IMR-90 (cell line): ENCODE measurements around the gene COA5. TPM values are rescaled to one million over a fixed set of nuclear protein-coding genes. Genes with fewer than 3 reads are reported as not detected.

Experiments
- ATAC-seq: fragments of 200-7000 bp; cut with Tn5 transposase; 2 replicates; pipeline ENCODE4 v1.9.1; 2020; ENCODE audit warnings: low read depth, mild to moderate bottlenecking, moderate library complexity
- BruUV-seq: library from RNA; stranded (reverse); fragments of 400-500 nt; replicated peaks from 2 replicates; lab custom pipeline; 2021; lab: Mats Ljungman, UMichigan
- CTCF ChIA-PET: fragments of 300-600 bp; formaldehyde crosslinking; extraction: SDS; loops from one replicate; lab custom pipeline; 2021; ENCODE audit warnings: antibody characterized with exemption; lab: Yijun Ruan, JAX
- POLR2A ChIA-PET: fragments of 300-600 bp; sonication (Branson Sonifier 250); formaldehyde crosslinking; loops from one replicate; lab custom pipeline; 2022; ENCODE audit warnings: antibody characterized with exemption; ENCODE audit not compliant: unreplicated experiment; lab: Charles Lee
- DNase-seq: peaks from one replicate; pipeline ENCODE4 v3.0.0; 2013
- H2AFZ ChIP-seq: replicated peaks from 2 replicates; pipeline ENCODE3; 2013; ENCODE audit warnings: low read length, mild to moderate bottlenecking; ENCODE audit not compliant: poor library complexity
- H2AK5ac ChIP-seq: 2 replicates; pipeline ENCODE4 v1.6.1; 2013; ENCODE audit warnings: low read depth, low read length, inconsistent platforms
- H2AK9ac ChIP-seq: replicated peaks from 2 replicates; pipeline ENCODE3; 2013; ENCODE audit warnings: mild to moderate bottlenecking, low read depth, low read length, moderate library complexity; ENCODE audit not compliant: poor library complexity
- H2BK120ac ChIP-seq: 2 replicates; pipeline ENCODE4 v1.6.1; 2013; ENCODE audit warnings: low read depth, low read length, inconsistent platforms
- H2BK15ac ChIP-seq: 3 replicates; pipeline ENCODE4 v1.6.1; 2013; ENCODE audit warnings: low read depth, low read length, inconsistent platforms
- H2BK20ac ChIP-seq: 2 replicates; pipeline ENCODE4 v1.6.1; 2013; ENCODE audit warnings: low read depth, mild to moderate bottlenecking, inconsistent platforms, low read length, moderate library complexity
- H2BK5ac ChIP-seq: 2 replicates; pipeline ENCODE4 v1.6.1; 2013; ENCODE audit warnings: mild to moderate bottlenecking, low read depth, low read length, inconsistent platforms; ENCODE audit not compliant: poor library complexity, severe bottlenecking
- H3K14ac ChIP-seq: replicated peaks from 2 replicates; pipeline ENCODE4 v1.6.1; 2013; ENCODE audit warnings: low read depth, low read length, inconsistent platforms
- H3K18ac ChIP-seq: 2 replicates; pipeline ENCODE4 v1.6.1; 2013; ENCODE audit warnings: low read depth, low read length, control low read depth
- H3K23ac ChIP-seq: 2 replicates; pipeline ENCODE4 v1.6.1; 2013; ENCODE audit warnings: low read depth, low read length, inconsistent platforms
- H3K27ac ChIP-seq: 2 replicates; pipeline ENCODE4 v1.5.1; 2013; ENCODE audit warnings: mild to moderate bottlenecking, control low read depth, low read length; ENCODE audit not compliant: insufficient read depth
- H3K27me3 ChIP-seq: 2 replicates; pipeline ENCODE4 v1.6.1; 2013; ENCODE audit warnings: low read length; ENCODE audit not compliant: control insufficient read depth, insufficient read depth
- H3K36me3 ChIP-seq: 2 replicates; pipeline ENCODE4 v1.6.1; 2013; ENCODE audit warnings: low read length, mixed read lengths; ENCODE audit not compliant: control insufficient read depth, insufficient read depth
- H3K4ac ChIP-seq: 2 replicates; pipeline ENCODE4 v1.6.1; 2013; ENCODE audit warnings: low read depth, low read length, inconsistent platforms
- H3K4me1 ChIP-seq: 2 replicates; pipeline ENCODE4 v1.6.1; 2013; ENCODE audit warnings: low read length, mixed read lengths; ENCODE audit not compliant: control insufficient read depth, insufficient read depth
- H3K4me2 ChIP-seq: 2 replicates; pipeline ENCODE4 v1.6.1; 2013; ENCODE audit warnings: low read depth, mild to moderate bottlenecking, control low read depth, low read length, moderate library complexity
- H3K4me3 ChIP-seq: 2 replicates; pipeline ENCODE4 v1.5.1; 2013; ENCODE audit warnings: low read depth, mild to moderate bottlenecking, control low read depth, low read length, moderate library complexity; ENCODE audit not compliant: insufficient read depth
- H3K56ac ChIP-seq: 2 replicates; pipeline ENCODE4 v1.6.1; 2013; ENCODE audit warnings: low read length, inconsistent platforms; ENCODE audit not compliant: insufficient read depth; ENCODE audit errors: extremely low read depth
- H3K79me1 ChIP-seq, 2 experiments: 2 replicates each; pipeline ENCODE4 v1.6.1; 2013; ENCODE audit warnings: low read length in 2 of 2, inconsistent platforms in 1 of 2, low read depth in 1 of 2
- H3K9ac ChIP-seq: 2 replicates; pipeline ENCODE4 v1.6.1; 2013; ENCODE audit warnings: low read depth, low read length, control low read depth
- H3K9me1 ChIP-seq: 2 replicates; pipeline ENCODE4 v1.6.1; 2013; ENCODE audit warnings: low read length, inconsistent platforms; ENCODE audit not compliant: insufficient read depth
- H3K9me3 ChIP-seq: 2 replicates; pipeline ENCODE4 v1.6.1; 2013; ENCODE audit warnings: low read length; ENCODE audit not compliant: control insufficient read depth, insufficient read depth
- H4K20me1 ChIP-seq: 2 replicates; pipeline ENCODE4 v1.6.1; 2013; ENCODE audit warnings: low read length, inconsistent platforms; ENCODE audit not compliant: insufficient read depth
- H4K5ac ChIP-seq: 2 replicates; pipeline ENCODE4 v1.6.1; 2013; ENCODE audit warnings: mild to moderate bottlenecking, low read depth, low read length, control low read depth
- H4K8ac ChIP-seq, 2 experiments: 2 replicates each; pipeline ENCODE4 v1.6.1; 2013; ENCODE audit warnings: low read depth in 2 of 2, low read length in 2 of 2, control low read depth in 1 of 2, inconsistent platforms in 1 of 2
- H4K91ac ChIP-seq: 2 replicates; pipeline ENCODE4 v1.6.1; 2013; ENCODE audit warnings: low read depth, low read length, inconsistent platforms; ENCODE audit not compliant: insufficient read depth
- BHLHE40 ChIP-seq: fragments of 150-350 bp; IDR thresholded peaks from 2 replicates; pipeline ENCODE4 v1.6.1; 2016; ENCODE audit warnings: mild to moderate bottlenecking, low read depth, low read length
- CEBPB ChIP-seq: IDR thresholded peaks from 2 replicates; pipeline ENCODE4 v1.6.1; 2012; ENCODE audit warnings: low read depth, low read length, improper control_type of control experiment
- CHD1 ChIP-seq: IDR thresholded peaks from 2 replicates; pipeline ENCODE4 v1.6.1; 2012; ENCODE audit warnings: low read depth, low read length, improper control_type of control experiment
- ELK1 ChIP-seq: fragments of 150-350 bp; IDR thresholded peaks from 2 replicates; pipeline ENCODE4 v1.6.1; 2016; ENCODE audit warnings: low read depth, mild to moderate bottlenecking, low read length, moderate library complexity, borderline replicate concordance
- FOS ChIP-seq: fragments of 150-350 bp; IDR thresholded peaks from 2 replicates; pipeline ENCODE4 v1.6.1; 2016; ENCODE audit warnings: low read depth, low read length
- MAFK ChIP-seq: IDR thresholded peaks from 2 replicates; pipeline ENCODE4 v1.6.1; 2012; ENCODE audit warnings: low read depth, low read length, improper control_type of control experiment
- MAZ ChIP-seq: IDR thresholded peaks from 2 replicates; pipeline ENCODE4 v1.6.1; 2012; ENCODE audit warnings: low read depth, mild to moderate bottlenecking, low read length, improper control_type of control experiment, moderate library complexity, borderline replicate concordance
- NFE2L2 ChIP-seq: fragments of 150-350 bp; IDR thresholded peaks from 2 replicates; pipeline ENCODE4 v1.6.1; 2016; ENCODE audit warnings: low read depth, mild to moderate bottlenecking, low read length
- POLR2A ChIP-seq: IDR thresholded peaks from 2 replicates; pipeline ENCODE4 v1.6.1; 2012; ENCODE audit warnings: mild to moderate bottlenecking, low read depth, low read length
- RAD21 ChIP-seq: IDR thresholded peaks from 2 replicates; pipeline ENCODE4 v1.6.1; 2012; ENCODE audit warnings: low read length, improper control_type of control experiment
- SMC3 ChIP-seq: fragments of 150-350 bp; IDR thresholded peaks from 2 replicates; pipeline ENCODE4 v1.6.1; 2016; ENCODE audit warnings: low read depth, mild to moderate bottlenecking, antibody characterized with exemption, low read length, moderate library complexity
- WGBS, 2 experiments: methylation state at CpG; one replicate each; pipeline versions ENCODE4 v1.1.5 to v1.1.7; 2013; ENCODE audit warnings: missing lambda C conversion rate in 2 of 2; ENCODE audit not compliant: insufficient read length in 1 of 2; ENCODE audit errors: extremely low coverage in 2 of 2; 5-methylcytosine and 5-hydroxymethylcytosine counted together
- dilution Hi-C: fragments of 300-500 bp; cut with HindIII; formaldehyde crosslinking; loops from one replicate; pipeline ENCODE4 v1.14.3; 2018; ENCODE audit warnings: low sequenced_read_pairs; ENCODE audit not compliant: unreplicated experiment
- in situ Hi-C: fragments of 300-500 bp; cut with MboI; formaldehyde crosslinking; loops from 3 replicates; pipeline ENCODE4 v1.14.3; 2019; ENCODE audit warnings: low sequenced_read_pairs, inconsistent platforms, mixed read lengths
- intact Hi-C: fragments of 100-400 bp; cut with micrococcal nuclease; formaldehyde crosslinking; loops from 2 replicates; pipeline ENCODE4 v1.10.0; 2022
- polyA plus RNA-seq, 3 experiments: library from polyadenylated mRNA; depleted of rRNA; stranded (reverse); fragments of >200 nt; gene quantifications; 2 replicates each; pipeline ENCODE4 v1.2.3, GENCODE V29; 2012; ENCODE audit warnings: low replicate concordance in 1 of 3
- total RNA-seq: library from RNA; depleted of rRNA; stranded (reverse); fragments of >200 nt; gene quantifications from 2 replicates; pipeline ENCODE4 v1.2.3, GENCODE V29; 2012
- TF ChIP-seq, protein P1 (sequence below): conservative IDR thresholded peaks from 2 replicates; pipeline ENCODE4 v1.5.1; 2012; ENCODE audit warnings: mild to moderate bottlenecking, low read depth, low read length, improper control_type of control experiment

The COA5 gene
- total and polyA plus RNA-seq, 2 of the 4 experiments (the other 2 are of a cell fraction) = 8.4 to 14.2 TPM

DNA sequence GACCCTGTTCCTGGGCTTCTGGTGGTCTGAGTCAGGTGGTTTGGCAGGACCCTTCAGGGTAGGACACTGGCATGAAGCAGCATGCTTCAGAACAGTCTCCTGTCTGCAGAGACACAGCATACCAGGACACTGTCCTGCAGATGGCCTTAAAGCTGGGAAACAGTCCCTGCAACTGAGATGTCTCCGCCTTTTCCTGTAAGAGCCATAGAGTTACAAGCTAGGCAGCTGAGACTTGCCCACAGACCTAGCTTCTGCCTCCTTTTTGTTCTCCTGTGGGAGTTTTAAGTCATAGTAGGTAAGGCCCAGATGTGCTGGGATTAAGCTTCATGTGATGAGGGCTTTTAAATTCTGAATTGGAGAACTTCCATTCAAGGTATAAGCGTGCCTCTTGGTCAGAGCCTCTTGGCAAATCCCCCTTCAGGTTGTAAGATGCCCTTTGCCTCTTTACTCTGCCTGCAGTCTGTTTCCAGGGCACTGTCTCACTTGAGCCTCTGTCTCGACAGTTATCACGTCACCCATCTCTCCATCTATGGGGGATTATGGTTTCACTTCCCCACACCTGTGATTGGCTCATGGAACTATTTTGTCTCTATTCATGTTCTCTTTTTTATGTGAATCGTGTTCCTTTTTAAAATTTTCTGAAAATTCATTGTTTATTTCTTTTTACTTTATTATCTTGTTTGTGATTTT lies 51.8 kb downstream of the COA5 start:
- no peak overlapping the region for H4K8ac ChIP-seq
- no peak overlapping the region for H3K56ac ChIP-seq
- H3K9me3 ChIP-seq = no peaks in the 10 kb centered on the region
- H2AK9ac ChIP-seq = no peak overlapping the region
- in situ Hi-C loops (no loop called here), intact Hi-C loops (no loop called here), dilution Hi-C loops (no loop called here)
- WGBS, 2 experiments = no CpG with 5 or more reads among the region's 5 CpGs
- no peaks in the 10 kb centered on the region for H3K27me3 ChIP-seq
- no peak overlapping the region for H2AK5ac ChIP-seq
- H4K5ac ChIP-seq = no peak overlapping the region
- ChIA-PET POLR2A (no interaction called here), CTCF (no interaction called here)
- no peak overlapping the region for H3K27ac ChIP-seq
- no peak overlapping the region for H2BK120ac ChIP-seq
- peaks cover 30% of the 10 kb centered on the region for H3K36me3 ChIP-seq
- no peak overlapping the region for H2BK15ac ChIP-seq
- H3K79me1 ChIP-seq = 0 out of 4 replicates have a peak, but pooled peaks cover 0 to 4% of the 10 kb centered on the region in 2 experiments
- no peak overlapping the region for H3K4me2 ChIP-seq
- H3K9me1 ChIP-seq = peaks cover 16% of the 10 kb centered on the region
- no peak overlapping the region for H2BK20ac ChIP-seq
- no peak for TF ChIP-seq NFE2L2
- TF ChIP-seq POLR2A = no peak
- no peak for TF ChIP-seq ELK1
- TF ChIP-seq CEBPB = no peak
- TF ChIP-seq RAD21 = no peak
- no peak for TF ChIP-seq FOS
- no peak for TF ChIP-seq CHD1
- no peak for TF ChIP-seq MAFK
- no peak for TF ChIP-seq BHLHE40
- TF ChIP-seq SMC3 = no peak
- TF ChIP-seq MAZ = no peak
- TF ChIP-seq, protein P1, sequence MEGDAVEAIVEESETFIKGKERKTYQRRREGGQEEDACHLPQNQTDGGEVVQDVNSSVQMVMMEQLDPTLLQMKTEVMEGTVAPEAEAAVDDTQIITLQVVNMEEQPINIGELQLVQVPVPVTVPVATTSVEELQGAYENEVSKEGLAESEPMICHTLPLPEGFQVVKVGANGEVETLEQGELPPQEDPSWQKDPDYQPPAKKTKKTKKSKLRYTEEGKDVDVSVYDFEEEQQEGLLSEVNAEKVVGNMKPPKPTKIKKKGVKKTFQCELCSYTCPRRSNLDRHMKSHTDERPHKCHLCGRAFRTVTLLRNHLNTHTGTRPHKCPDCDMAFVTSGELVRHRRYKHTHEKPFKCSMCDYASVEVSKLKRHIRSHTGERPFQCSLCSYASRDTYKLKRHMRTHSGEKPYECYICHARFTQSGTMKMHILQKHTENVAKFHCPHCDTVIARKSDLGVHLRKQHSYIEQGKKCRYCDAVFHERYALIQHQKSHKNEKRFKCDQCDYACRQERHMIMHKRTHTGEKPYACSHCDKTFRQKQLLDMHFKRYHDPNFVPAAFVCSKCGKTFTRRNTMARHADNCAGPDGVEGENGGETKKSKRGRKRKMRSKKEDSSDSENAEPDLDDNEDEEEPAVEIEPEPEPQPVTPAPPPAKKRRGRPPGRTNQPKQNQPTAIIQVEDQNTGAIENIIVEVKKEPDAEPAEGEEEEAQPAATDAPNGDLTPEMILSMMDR = no peak
- H3K4me3 ChIP-seq = no peak overlapping the region
- no peak overlapping the region for H3K14ac ChIP-seq
- H4K20me1 ChIP-seq = peaks cover 5% of the 10 kb centered on the region; the same call in 1 of the 2 replicates
- BruUV-seq = no TSS peak
- no peak overlapping the region for H2BK5ac ChIP-seq
- peaks cover 14% of the 10 kb centered on the region for H3K4me1 ChIP-seq
- no peak overlapping the region for H2AFZ ChIP-seq
- H4K91ac ChIP-seq = no peak overlapping the region
- no peak overlapping the region for H3K23ac ChIP-seq
- H3K9ac ChIP-seq = no peak overlapping the region
- no peak overlapping the region for H3K18ac ChIP-seq
- ATAC-seq = no peak
- no peak overlapping the region for H3K4ac ChIP-seq
- DNase-seq = no peak
